IPS DF 6.9 (cell line): ENCODE data around the gene RPIA.

ENCODE experiments used
- DNase-seq: peaks from one replicate; pipeline ENCODE4 v3.0.0-alpha.2; 2013; ENCODE audit warnings: low read depth, low spot score
- H3K27ac ChIP-seq: one replicate; pipeline ENCODE4 v1.5.1; 2013; ENCODE audit warnings: low read length, control low read depth
- H3K27me3 ChIP-seq: 2 replicates; pipeline ENCODE4 v1.6.1; 2013; ENCODE audit warnings: mild to moderate bottlenecking, low read length; ENCODE audit not compliant: control insufficient read depth, insufficient read depth
- H3K36me3 ChIP-seq: 2 replicates; pipeline ENCODE4 v1.6.1; 2013; ENCODE audit warnings: low read length; ENCODE audit not compliant: control insufficient read depth, insufficient read depth
- H3K4me1 ChIP-seq: 2 replicates; pipeline ENCODE4 v1.6.1; 2013; ENCODE audit warnings: low read length; ENCODE audit not compliant: control insufficient read depth, insufficient read depth
- H3K4me3 ChIP-seq: 2 replicates; pipeline ENCODE4 v1.5.1; 2013; ENCODE audit warnings: mild to moderate bottlenecking, low read length
- H3K9me3 ChIP-seq: 2 replicates; pipeline ENCODE4 v1.6.1; 2013; ENCODE audit warnings: low read length, inconsistent platforms; ENCODE audit not compliant: control insufficient read depth, insufficient read depth
- WGBS: extraction: QIAGEN DNeasy Blood & Tissue Kit; methylation state at CpG from one replicate; pipeline ENCODE4 v1.1.7; 2013; ENCODE audit warnings: mixed read lengths, missing lambda C conversion rate; ENCODE audit not compliant: insufficient read length, insufficient coverage; 5-methylcytosine and 5-hydroxymethylcytosine counted together

The RPIA gene

DNA sequence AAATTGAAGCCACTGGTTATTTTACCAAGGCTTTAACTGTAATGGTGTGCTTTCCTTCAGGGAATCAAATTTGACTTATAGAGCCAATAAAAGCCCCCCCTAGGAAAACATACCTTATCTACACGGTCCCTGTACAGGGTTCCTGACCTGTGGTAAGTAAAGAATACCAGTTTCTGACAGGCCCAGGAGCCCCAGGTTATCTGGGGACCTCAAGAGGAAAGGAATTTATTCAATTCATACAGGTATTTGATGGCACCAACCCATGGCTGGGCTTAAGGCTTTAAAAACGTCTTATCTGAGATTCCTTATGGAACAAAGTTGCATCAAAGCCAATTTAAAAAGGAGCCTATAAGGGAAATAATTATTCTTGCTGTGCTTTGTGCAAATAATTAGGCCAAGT is 7.0 kb upstream of the RPIA start:
- Histone ChIP-seq H3K4me1 (no peaks in the 10 kb centered on the region), H3K9me3 (peaks cover 4% of the 10 kb centered on the region), H3K27ac (no peak overlapping the region), H3K36me3 (no peaks in the 10 kb centered on the region), H3K27me3 (no peaks in the 10 kb centered on the region), H3K4me3 (no peak overlapping the region)
- no peak for DNase-seq
- WGBS, result no CpG with 5 or more reads among the region's 2 CpGs

DNA sequence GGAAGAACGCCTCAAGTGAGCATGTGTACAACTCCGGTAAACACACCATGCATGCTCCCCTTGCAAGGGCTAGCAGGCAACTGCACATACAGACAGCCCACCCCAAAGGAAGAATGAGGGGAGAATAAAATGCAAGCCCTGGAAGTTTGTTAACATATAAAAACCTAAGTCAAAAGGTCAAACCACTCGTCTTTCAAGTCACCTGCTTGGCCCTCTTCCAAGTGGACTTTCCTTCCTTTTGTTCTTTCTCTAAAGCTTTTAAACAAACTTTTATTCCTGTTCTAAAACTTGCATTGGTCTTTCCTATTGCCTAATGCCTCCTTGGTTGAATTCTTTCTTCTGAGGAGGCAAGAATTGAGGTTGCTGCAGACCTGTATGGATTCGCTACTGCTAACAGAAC is 5.2 kb upstream of the RPIA start:
- peaks cover 4% of the 10 kb centered on the region; the same call in 1 of the 2 replicates for H3K9me3 ChIP-seq
- no peaks in the 10 kb centered on the region for H3K4me1 ChIP-seq
- no peaks in the 10 kb centered on the region for H3K27me3 ChIP-seq
- no CpG with 5 or more reads among the region's 4 CpGs for WGBS
- H3K36me3 ChIP-seq, result no peaks in the 10 kb centered on the region
- DNase-seq, result no peak
- H3K27ac ChIP-seq, result no peak overlapping the region
- no peak overlapping the region for H3K4me3 ChIP-seq

DNA sequence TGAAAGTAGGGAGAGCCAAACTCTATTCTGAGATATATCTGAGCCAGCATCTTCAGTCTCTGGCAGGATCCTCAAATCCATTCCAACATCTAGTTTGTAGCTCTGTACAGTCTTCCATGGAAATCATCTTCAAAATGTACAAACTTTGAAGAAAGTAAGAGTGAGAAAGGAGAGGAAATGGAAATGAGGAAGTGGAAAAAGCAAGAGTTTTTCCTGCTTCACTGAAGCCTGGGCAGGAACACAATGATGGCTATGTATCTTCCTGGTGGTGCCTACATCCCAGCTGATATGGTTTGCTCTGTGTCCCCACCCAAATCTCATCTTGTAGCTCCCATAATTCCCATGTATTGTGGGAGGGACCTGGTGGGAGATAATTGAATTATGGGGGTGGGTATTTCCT is 4.1 kb upstream of the RPIA start:
- peaks cover 4% of the 10 kb centered on the region; the same call in 1 of the 2 replicates for H3K9me3 ChIP-seq
- no peak overlapping the region for H3K4me3 ChIP-seq
- no peaks in the 10 kb centered on the region for H3K27me3 ChIP-seq
- no peak for DNase-seq
- no peak overlapping the region for H3K27ac ChIP-seq
- no peaks in the 10 kb centered on the region for H3K4me1 ChIP-seq
- no peaks in the 10 kb centered on the region for H3K36me3 ChIP-seq

DNA sequence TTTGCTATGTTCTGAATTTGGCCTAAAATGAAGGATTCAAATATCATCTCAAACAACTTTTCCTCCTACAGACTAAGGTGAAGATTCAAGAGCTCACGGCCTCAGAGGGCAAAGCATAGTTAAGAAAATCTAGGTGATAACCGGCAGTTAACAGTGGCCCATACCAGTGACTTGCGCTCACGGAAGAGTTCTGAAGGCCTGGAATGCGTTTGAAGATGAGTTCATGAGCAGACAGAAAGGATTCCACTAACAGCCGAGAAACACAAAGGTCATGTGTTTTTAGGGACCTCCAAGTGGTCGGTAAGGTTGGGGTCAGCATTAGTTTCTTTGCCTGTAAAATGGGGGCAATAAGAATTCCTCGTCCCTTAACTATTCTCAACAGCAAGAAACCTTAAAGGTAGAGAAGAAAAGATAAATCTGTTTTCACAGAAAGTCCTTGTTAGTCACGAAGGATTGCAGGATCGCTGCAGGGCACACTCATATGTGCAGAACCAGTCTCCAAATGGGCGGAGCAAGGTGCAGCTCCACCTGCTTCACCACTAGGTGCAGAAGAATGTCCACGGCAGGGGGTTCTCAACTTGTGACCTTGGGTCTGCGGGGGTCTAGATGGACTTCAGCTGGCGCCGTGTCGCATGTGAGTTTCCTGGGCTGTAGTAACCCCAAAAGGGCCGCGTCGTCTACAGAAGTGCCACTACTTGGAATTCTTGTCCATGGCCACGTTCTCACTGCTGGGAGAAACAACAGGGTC is 708 bp upstream of the RPIA start:
- Histone ChIP-seq H3K9me3 (no peaks in the 10 kb centered on the region; the same call in 1 of the 2 replicates), H3K4me1 (no peaks in the 10 kb centered on the region; the same call in 1 of the 2 replicates), H3K27me3 (no peaks in the 10 kb centered on the region), H3K36me3 (no peaks in the 10 kb centered on the region), H3K4me3 (peak overlapping the region; percentile 66; the same call in 1 of the 2 replicates), H3K27ac (no peak overlapping the region)
- no CpG with 5 or more reads among the region's 20 CpGs for WGBS
- DNase-seq, result no peak

DNA sequence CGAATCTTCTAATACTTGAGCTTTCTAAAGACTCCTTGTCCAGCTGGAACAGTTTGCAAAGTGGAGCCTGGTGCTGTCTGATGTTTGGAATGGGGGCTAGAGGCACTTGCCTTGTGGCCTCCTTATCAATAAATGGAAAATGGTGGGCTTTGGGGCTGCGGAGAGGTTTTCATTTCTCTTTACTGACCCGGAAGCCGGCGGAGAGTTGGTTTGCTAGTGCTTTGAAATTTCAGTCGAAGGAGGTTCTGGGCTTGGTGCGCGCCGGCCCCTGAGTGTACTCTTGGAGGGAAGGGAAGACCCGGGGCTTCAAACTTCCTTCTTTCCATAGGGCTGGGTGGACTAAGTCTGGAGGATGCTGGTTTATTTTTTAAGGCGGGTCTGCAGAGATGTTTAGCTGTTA is 714 bp downstream of the RPIA start:
- peak overlapping the region; percentile 43; the same call in 1 of the 2 replicates for H3K4me3 ChIP-seq
- no peak overlapping the region for H3K27ac ChIP-seq
- H3K27me3 ChIP-seq, result no peaks in the 10 kb centered on the region
- H3K36me3 ChIP-seq, result no peaks in the 10 kb centered on the region
- no CpG with 5 or more reads among the region's 11 CpGs for WGBS
- DNase-seq, result no peak
- H3K9me3 ChIP-seq, result no peaks in the 10 kb centered on the region; the same call in 1 of the 2 replicates
- peaks cover under 1% of the 10 kb centered on the region for H3K4me1 ChIP-seq

DNA sequence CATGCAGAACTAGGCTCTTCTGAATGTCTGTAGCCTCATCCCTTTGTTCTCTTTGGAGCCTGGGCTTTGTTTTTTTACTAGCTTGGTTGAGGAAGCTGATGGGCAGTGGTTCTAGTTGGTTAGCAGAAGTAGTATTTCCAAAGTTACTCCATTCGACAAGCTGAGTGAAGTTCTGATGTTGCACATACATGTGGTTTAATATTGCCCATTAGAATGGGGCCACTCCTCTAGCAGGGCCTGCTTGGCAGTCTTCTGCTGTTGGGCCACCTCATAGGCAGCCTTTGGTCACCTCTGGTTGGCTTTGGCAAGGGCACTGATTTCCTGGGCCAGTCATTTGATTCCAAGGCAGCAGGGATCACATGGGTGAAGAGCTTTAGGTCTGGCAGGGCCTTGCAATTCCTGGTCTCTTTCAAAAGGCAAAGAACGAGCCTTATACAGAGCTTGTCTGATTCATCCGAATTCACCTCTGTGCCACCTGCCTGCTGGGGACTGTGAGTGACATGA is 2.5 kb downstream of the RPIA start:
- DNase-seq, result no peak
- Histone ChIP-seq H3K9me3 (no peaks in the 10 kb centered on the region; the same call in 1 of the 2 replicates), H3K4me3 (no peak overlapping the region), H3K36me3 (no peaks in the 10 kb centered on the region), H3K27me3 (no peaks in the 10 kb centered on the region), H3K27ac (no peak overlapping the region), H3K4me1 (peaks cover 5% of the 10 kb centered on the region)
- no CpG with 5 or more reads among the region's 3 CpGs for whole genome bisulfite sequencing

DNA sequence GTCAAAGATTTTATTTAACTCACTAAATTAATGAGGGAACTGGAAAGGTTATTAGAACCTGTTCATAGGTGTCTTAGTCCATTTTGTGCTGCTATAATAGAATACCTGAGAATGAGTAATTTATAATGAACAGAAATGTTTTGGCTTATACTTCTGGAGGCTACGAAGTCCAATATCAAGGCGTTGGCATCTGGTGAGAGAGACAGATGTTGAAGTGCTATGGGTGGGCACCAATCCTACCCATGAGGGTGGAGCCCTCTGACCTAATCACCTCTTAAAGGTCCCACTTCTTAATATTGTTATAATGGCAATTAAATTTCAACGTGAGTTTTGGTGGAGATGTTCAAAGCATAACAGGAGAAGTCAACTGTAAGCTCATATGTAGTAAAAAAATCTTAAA is 5.1 kb downstream of the RPIA start:
- no peaks in the 10 kb centered on the region for H3K36me3 ChIP-seq
- H3K4me1 ChIP-seq, result peaks cover 5% of the 10 kb centered on the region
- H3K9me3 ChIP-seq, result no peaks in the 10 kb centered on the region
- no peaks in the 10 kb centered on the region for H3K27me3 ChIP-seq
- no peak overlapping the region for H3K27ac ChIP-seq
- H3K4me3 ChIP-seq, result no peak overlapping the region
- WGBS, result no CpG with 5 or more reads among the region's 3 CpGs
- no peak for DNase-seq

DNA sequence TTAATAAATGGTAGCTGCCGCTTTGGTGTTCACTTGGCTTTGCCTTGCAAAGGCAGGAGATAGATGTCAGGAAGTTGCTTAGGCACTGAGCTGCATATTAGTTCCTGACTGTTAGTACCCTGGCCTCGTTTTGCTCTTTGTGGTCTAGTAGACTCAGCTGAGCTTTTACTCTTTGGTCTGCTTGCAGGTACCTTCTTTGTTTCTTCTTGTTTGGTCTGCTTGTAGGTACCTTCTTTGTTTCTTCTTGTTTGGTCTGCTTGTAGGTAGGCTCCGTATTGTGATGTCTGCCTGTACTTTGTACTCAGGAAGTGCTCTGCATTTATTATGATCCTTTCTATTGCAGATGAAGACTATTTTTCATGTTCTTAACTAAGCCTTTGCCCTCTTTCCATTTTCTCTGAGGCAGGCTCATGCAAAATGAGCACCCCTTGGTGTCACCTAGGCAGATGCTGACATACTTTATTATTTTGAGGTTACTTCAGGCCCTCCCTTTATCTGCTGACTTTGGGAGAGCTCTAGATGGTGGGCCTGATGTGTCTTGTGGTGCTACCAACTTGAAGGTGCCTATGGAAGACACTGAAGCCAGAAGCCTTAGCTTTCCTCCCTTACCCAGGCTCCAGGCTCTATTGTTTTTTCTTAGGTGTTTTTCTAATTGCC is 6.0 kb downstream of the RPIA start:
- peaks cover 5% of the 10 kb centered on the region for H3K4me1 ChIP-seq
- no peaks in the 10 kb centered on the region for H3K36me3 ChIP-seq
- no peak for DNase-seq
- H3K4me3 ChIP-seq, result no peak overlapping the region
- no peaks in the 10 kb centered on the region for H3K27me3 ChIP-seq
- no peaks in the 10 kb centered on the region for H3K9me3 ChIP-seq
- no peak overlapping the region for H3K27ac ChIP-seq
- no CpG with 5 or more reads among the region's 3 CpGs for WGBS

DNA sequence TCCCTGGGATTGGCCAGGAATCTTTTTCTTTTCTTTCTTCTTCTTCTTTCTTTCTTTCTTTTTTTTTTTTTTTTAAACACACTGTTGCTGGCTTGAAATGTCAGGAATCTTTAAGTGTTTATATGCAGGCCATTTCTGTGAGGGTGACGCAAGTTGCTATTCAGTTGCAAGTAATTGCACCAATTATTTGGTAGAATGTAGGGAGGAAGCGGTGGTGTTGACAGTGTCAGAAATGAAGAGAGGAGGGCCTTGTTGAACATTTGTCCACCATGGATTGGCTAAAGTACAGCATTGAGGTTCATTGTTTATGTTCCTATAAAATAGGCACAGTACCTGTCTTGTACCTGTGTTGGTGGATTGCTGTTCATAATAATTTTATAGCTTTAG is 6.5 kb downstream of the RPIA start:
- Histone ChIP-seq H3K27me3 (no peaks in the 10 kb centered on the region), H3K27ac (no peak overlapping the region), H3K36me3 (0 out of 2 replicates have a peak, but pooled peaks cover 3% of the 10 kb centered on the region), H3K9me3 (no peaks in the 10 kb centered on the region), H3K4me1 (peaks cover 5% of the 10 kb centered on the region), H3K4me3 (no peak overlapping the region)
- no peak for DNase-seq
- WGBS, result no CpG with 5 or more reads among the region's 2 CpGs

DNA sequence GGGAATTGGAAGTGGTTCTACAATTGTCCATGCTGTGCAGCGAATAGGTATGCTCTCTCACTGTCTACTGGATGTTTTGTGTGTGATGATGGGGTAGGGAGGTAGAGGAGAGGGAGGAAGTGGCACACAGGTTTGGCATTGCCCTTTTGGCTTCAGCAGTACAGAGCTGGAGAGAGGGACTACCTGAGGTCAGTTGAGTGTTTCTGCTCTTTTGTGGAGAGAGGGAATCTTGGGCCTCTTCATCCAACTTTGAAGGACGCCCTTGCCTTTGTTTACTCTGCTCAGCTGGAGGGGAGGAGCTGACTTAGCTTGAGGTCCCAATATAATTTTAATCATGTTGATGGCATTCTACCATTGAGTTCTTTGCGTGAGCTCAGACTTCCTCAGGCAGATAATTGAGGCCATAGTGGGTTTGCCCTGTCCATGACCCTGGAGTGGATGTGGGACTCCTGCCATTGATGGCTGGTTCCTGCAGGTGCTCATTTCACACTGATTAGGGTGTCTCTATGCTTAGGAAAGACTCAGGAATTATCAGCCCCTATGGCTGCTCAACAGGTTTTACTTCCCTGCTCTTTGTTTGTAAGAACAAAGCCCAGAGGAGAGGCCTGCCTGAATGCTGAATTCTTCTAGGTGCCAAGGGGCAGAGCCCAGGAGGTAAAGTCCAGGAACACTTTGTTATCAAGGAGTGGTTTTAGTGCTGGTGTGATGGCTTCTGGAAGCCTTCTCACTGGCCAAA is 7.2 kb downstream of the RPIA start:
- no peaks in the 10 kb centered on the region for H3K27me3 ChIP-seq
- peaks cover 5% of the 10 kb centered on the region for H3K4me1 ChIP-seq
- WGBS, result no CpG with 5 or more reads among the region's 3 CpGs
- no peak overlapping the region for H3K27ac ChIP-seq
- no peak overlapping the region for H3K4me3 ChIP-seq
- 0 out of 2 replicates have a peak, but pooled peaks cover 3% of the 10 kb centered on the region for H3K36me3 ChIP-seq
- no peaks in the 10 kb centered on the region for H3K9me3 ChIP-seq
- no peak for DNase-seq
